ENCODE data around the gene COPS6.
"Not testable (repeated sequence)": the region's sequence is repeated elsewhere in the genome, so short reads cannot be mapped to it uniquely, and the experiment has no call there.

The COPS6 gene

DNA sequence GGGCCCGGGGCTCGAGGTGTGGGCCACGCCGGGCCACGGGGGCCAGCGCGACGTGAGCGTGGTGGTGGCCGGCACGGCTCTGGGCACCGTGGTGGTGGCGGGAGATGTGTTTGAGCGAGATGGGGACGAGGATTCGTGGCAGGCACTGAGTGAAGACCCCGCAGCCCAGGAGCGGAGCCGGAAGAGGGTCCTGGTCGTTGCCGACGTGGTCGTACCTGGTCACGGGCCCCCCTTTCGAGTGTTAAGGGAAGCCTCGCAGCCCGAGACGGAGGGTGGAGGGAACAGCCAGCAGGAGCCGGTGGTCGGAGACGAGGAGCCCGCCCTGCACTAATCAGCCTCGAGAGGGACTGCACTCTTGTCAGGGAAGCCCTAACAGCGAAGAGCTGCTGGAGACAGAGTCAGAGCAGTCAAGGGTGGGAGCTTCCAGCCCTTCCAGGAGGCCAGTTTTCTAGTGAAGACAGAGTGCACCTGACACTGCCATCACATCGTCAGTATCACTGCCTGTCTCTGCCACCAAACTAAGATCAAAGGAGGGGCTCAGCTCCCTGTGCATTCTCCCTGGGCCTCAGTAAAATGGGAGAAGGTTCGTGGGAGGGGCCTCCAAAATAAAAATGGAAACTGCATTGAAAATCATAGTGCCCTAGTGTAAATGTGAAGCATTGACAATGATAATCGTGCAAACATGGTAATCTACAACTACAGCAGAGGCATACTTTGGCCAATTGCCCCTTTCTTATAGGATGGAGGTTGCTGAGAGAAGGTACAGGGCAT is 39.3 kb downstream of the COPS6 start:
- no peak for DNase-seq (ENCODE audit: low read depth)

DNA sequence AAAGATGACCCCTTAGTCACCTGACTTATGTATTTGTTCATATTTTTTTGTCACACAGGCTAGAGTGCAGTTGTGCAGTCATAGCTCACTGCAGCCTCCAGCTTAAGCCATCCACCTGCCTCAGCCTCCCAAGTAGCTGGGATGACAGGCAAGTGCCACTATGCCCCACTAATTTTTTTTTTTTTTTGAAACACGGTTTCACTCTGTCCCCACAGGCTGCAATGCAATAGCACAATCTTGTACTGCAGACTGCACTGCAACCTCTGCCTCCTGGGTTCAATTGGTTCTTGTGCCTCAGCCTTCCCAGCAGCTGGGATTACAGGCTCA is 39.8 kb downstream of the COPS6 start:
- no peak for DNase-seq (ENCODE audit: low read depth)

DNA sequence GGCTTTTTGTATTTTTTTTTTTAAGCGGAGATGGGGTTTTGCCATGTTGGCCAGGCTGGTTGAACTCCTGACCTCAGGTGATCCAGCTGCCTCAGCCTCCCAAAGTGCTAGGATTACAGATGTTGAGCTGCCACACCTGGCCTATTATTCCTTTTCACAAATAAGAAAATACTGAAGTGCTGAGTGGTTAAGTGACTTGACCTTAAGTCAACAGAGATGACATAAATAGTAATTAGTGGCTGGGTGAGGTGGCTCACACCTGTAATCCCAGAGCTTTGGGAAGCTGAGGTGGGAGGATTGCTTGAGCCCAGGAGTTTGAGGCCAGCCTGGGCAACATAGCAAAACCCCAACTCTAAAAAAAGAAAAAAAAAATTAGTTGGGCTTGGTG is 41.4 kb downstream of the COPS6 start:
- DNase-seq (ENCODE audit: low read depth), result not testable (repeated sequence)

DNA sequence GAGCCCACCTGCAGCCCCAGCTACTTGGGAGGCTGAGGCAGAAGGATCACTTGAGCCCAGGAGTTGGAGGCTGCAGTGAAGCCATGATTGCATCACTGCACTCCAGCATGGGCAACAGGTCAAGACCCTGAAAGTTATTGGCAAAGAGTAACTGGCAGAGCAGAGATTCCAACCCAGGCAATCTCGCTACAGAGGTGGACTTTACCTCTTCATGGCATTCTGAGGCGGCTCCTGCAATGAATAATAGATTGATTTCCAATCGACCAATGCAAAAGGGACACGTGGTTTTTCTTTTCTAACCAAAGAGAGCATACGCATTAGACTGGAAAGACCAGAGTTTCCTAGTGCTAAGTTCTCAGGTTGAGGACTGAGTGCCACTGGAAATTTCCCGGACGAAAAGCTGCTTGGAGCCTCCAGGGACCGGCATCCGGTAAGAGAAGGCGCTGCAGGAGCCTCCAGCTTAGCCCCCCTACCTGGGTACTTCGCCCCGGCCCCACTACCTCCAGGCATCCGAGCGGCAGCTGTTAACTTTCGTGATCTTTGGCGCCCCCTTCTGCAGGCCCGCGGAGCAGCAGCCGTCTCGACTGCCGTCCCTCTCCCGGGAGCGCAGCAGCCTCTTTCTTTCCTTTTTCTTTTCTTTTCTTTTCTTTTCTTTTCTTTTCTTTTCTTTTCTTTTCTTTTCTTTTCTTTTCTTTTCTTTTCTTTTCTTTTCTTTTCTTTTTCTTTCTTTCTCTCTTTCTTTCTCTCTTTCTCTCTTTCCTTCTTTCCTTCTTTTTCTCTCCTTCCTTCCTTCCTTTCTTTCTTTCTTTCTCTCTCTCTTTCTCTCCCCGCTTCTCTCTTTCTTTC is 42.1 kb downstream of the COPS6 start:
- DNase-seq (ENCODE audit: low read depth), result no peak

DNA sequence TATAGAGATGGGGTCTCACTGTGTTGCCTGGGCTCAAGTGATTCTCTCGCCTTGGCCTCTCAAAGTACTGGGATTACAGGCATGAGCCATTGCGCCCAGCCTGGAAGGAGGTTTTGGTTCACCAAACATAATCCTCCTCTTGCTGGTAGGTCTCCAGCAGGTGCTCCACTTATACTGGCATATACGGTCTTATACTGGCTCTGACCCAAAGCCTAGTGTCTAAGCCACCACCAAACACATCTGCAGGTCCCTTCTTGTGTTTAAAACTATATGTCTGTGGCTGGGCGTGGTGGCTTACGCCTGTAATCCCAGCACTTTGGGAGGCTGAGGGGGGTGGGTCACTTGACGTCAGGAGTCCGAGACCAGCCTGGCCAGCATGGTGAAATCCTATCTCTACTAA is 43.4 kb downstream of the COPS6 start:
- DNase-seq (ENCODE audit: low read depth), result no peak

DNA sequence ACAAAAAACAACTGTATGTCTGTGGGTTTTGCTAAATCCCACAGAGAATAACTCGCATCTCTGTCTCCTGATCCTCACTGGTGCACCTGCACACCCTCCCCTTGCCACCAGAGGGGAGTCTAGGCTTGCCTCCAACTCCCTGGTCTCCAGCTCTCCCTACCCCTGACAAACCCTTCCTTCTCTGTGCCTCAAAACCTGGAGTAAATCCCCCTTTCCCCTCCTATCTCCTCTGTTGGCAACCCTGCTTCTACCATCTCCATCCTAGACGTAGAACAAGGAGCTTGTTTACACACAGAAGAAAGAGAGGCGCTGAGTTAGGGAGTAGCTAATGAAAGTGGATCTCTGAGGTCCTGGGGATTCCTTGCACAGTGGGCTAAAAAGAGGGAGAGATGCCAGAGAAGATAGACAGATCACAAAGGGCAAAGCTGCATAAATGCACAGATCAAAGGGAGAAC is 44.0 kb downstream of the COPS6 start:
- no peak for DNase-seq (ENCODE audit: low read depth)

DNA sequence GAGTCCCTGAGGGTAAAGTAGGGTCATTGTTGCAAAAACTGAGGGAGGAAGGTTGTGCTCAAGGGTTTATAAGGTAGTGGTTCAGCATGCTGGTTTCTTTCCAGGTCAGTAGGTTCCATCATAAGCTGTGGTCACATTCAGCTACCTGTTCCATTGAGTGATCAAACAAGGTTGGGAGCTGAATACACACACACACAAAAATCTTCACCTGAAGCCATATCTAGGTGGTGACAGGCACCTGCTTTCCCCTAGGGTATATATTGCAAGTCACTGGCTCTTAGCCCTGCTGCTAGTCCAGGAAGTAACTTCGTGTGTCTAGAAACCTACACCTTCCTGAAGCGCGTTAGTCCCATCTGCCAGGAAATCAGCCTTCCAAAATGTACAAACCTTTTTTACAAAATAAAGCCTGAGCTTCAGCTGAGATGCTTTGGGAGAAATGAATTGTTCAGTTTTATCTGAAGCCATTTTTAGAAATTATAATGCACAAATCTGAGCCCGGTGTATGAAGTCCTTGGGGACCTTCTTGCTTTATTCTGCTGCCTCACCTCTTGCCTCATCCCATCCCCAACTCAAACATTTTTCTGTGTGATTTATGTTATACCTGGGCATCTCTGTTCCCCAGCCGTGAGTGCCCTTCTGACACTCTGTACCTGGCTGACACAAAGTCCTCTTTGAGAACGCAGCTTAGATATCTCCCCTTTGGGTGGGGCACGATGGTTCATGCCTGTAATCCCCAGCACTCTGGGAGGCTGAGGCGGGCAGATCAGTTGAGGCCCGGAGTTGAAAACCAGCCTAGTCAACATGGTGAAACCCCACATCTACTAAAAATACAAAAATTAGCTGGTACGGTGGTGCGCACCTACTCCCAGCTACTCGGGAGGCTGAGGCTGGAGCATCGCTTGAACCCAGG is 49.3 kb downstream of the COPS6 start:
- DNase-seq (ENCODE audit: low read depth), result no peak

DNA sequence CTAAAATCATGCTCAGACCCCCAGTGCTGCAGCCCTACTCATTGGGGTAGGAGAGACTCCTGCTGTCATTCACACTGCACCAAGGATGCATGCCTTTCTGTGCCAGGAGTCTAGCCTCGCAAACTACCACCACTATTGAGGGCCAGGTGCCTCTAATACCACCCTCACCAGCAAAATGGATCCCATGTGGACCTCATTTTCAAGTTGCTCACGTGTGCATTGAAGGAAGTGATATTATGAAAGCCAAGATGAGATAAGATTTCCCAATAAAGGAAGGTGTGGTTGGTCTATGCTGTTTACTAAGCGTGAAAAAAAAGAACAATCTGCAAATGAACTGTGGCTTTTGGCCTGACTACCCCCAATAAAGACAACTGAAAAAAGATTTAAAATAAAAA is 52.8 kb downstream of the COPS6 start:
- DNase-seq (ENCODE audit: low read depth), result no peak
